GM12873 (cell line): ENCODE data around the gene ABCC11.

Source experiments
- CTCF ChIP-seq: IDR thresholded peaks from 2 replicates; pipeline ENCODE4 v1.5.1; 2012; ENCODE audit warnings: low read depth, mild to moderate bottlenecking, moderate library complexity, low read length, control low read depth; ENCODE audit not compliant: insufficient read depth; ENCODE audit errors: missing control alignments

Gene ABCC11

GRCh38 chr16:48124266-48124665, 123.1 kb downstream of the ABCC11 start:
- no peak for TF ChIP-seq CTCF

- TF ChIP-seq CTCF: no peak
These were observed 124.1 kb downstream of the ABCC11 start for GRCh38 chr16:48123104-48123788.

GRCh38 chr16:48121276-48121675, 126.1 kb downstream of the ABCC11 start:
- no peak for TF ChIP-seq CTCF

GRCh38 chr16:48118841-48119240, 128.5 kb downstream of the ABCC11 start:
- no peak for TF ChIP-seq CTCF

- TF ChIP-seq CTCF: peak; percentile 97
These were observed 129.9 kb downstream of the ABCC11 start for GRCh38 chr16:48117217-48118105.
